ENCODE measurements around the gene PYCARD. TPM values are rescaled to one million over a fixed set of nuclear protein-coding genes. Genes with fewer than 3 reads are reported as not detected.

Gene PYCARD
- total and polyA plus RNA-seq, 2 donors (not counting 3 experiments of a cell fraction or from before 2014, with no cell fraction given) = 19.1 to 40.1 TPM

GRCh38 chr16:31201582-31202413 lies 762 bp downstream of the PYCARD start:
- no peaks in the 10 kb centered on the region for H3K79me2 ChIP-seq (ENCODE audit: control insufficient read depth, insufficient read depth, low read length)
- TSS peak; percentile 12 for BruUV-seq (replicated peaks)
- no peak overlapping the region for H3K27ac ChIP-seq (ENCODE audit: insufficient read depth, low read depth, low read length)
- FAIRE-seq (no peak), DNase-seq (ENCODE audit: low read depth, low spot score) (no peak)
- POLR2A ChIA-PET = interaction anchor here (0.8 to 1.5 kb wide), 4 partner anchors 10 to 60 kb away, joined by 3 to 5 read pairs (median 4); partner anchors contain the start of genes FUS and PYDC1
- H2AFZ ChIP-seq (ENCODE audit: low read depth, low read length) = peak overlapping the region; percentile 84
- TF ChIP-seq POLR2AphosphoS5 (IDR thresholded peaks at IDR 0.05; ENCODE audit: insufficient read depth, low read depth, low read length) = peak; percentile 23
- peak; percentile 57 for TF ChIP-seq POLR2A (IDR thresholded peaks at IDR 0.05; ENCODE audit: low read depth, low read length)
- no peak for TF ChIP-seq FOS (IDR thresholded peaks at IDR 0.05; ENCODE audit: borderline replicate concordance, insufficient read depth, low read length)
- intact Hi-C loops (cut with micrococcal nuclease) (loop anchor here (2.0 to 5.0 kb wide), 4 partner anchors 181 to 667 kb away; partner anchors contain the start of genes ARMC5 and ZNF843), dilution Hi-C loops (cut with MboI; ENCODE audit: extremely low pct_ligation_motif_present, low sequenced_read_pairs) (no loop called here)
- H3K4me2 ChIP-seq (ENCODE audit: insufficient read depth, low read length) = peak overlapping the region; percentile 56
- CTCF ChIA-PET = interaction anchor here (0.9 to 2.7 kb wide), 5 partner anchors 9 to 241 kb away, joined by 3 to 20 read pairs (median 6); partner anchors contain the start of genes TRIM72 and ZNF843
- no peaks in the 10 kb centered on the region for H3K27me3 ChIP-seq (ENCODE audit: control insufficient read depth in 2 of 2, insufficient read depth in 2 of 2, low read length in 2 of 2)
- peak overlapping the region; percentile 26 to 62 (median 36) for H3K4me3 ChIP-seq (replicated peaks in 1 of 3; ENCODE audit: insufficient read depth in 1 of 3, low read depth in 1 of 3, low read length in 3 of 3)
- peak overlapping the region; percentile 19 for H3K9ac ChIP-seq (replicated peaks; ENCODE audit: extremely low read depth, insufficient read depth, low read length)
- peaks cover 4% of the 10 kb centered on the region for H3K4me1 ChIP-seq (ENCODE audit: control insufficient read depth, extremely low read depth, insufficient read depth, low read length)
- H3K9me3 ChIP-seq (replicated peaks; ENCODE audit: control insufficient read depth, insufficient read depth, low read length) = no peaks in the 10 kb centered on the region
- no peaks in the 10 kb centered on the region for H3K9me1 ChIP-seq (replicated peaks; ENCODE audit: control insufficient read depth, extremely low read depth, insufficient read depth, low read length)
- no peaks in the 10 kb centered on the region for H4K20me1 ChIP-seq (replicated peaks; ENCODE audit: control insufficient read depth, extremely low read depth, insufficient read depth, low read length)
- no peaks in the 10 kb centered on the region for H3K36me3 ChIP-seq (ENCODE audit: control insufficient read depth in 2 of 2, extremely low read depth in 1 of 2, insufficient read depth in 2 of 2, low read length in 2 of 2)

- DNase-seq (ENCODE audit: low read depth, low spot score) (no peak), FAIRE-seq (peak; percentile 37)
- Histone ChIP-seq H3K79me2 (ENCODE audit: control insufficient read depth, insufficient read depth, low read length) (no peaks in the 10 kb centered on the region), H3K4me2 (ENCODE audit: insufficient read depth, low read length) (peak overlapping the region; percentile 56), H3K9me3 (replicated peaks; ENCODE audit: control insufficient read depth, insufficient read depth, low read length) (no peaks in the 10 kb centered on the region), H2AFZ (ENCODE audit: low read depth, low read length) (no peak overlapping the region), H3K27me3 (ENCODE audit: control insufficient read depth in 2 of 2, insufficient read depth in 2 of 2, low read length in 2 of 2) (no peaks in the 10 kb centered on the region), H3K4me1 (ENCODE audit: control insufficient read depth, extremely low read depth, insufficient read depth, low read length) (peaks cover 4% of the 10 kb centered on the region), H4K20me1 (replicated peaks; ENCODE audit: control insufficient read depth, extremely low read depth, insufficient read depth, low read length) (no peaks in the 10 kb centered on the region), H3K9me1 (replicated peaks; ENCODE audit: control insufficient read depth, extremely low read depth, insufficient read depth, low read length) (no peaks in the 10 kb centered on the region), H3K27ac (ENCODE audit: insufficient read depth, low read depth, low read length) (no peak overlapping the region), H3K36me3 (ENCODE audit: control insufficient read depth in 2 of 2, extremely low read depth in 1 of 2, insufficient read depth in 2 of 2, low read length in 2 of 2) (peaks cover 2 to 5% of the 10 kb centered on the region in 2 experiments), H3K9ac (replicated peaks; ENCODE audit: extremely low read depth, insufficient read depth, low read length) (no peak overlapping the region), H3K4me3 (replicated peaks in 1 of 3; ENCODE audit: insufficient read depth in 1 of 3, low read depth in 1 of 3, low read length in 3 of 3) (no peak overlapping the region)
- TF ChIP-seq EZH2 (IDR thresholded peaks at IDR 0.05; ENCODE audit: borderline replicate concordance, low read depth, low read length, severe bottlenecking) = no peak
- no peak for TF ChIP-seq MAX (IDR thresholded peaks at IDR 0.05; ENCODE audit: insufficient read depth, insufficient read length)
- no peak for TF ChIP-seq CTCF (IDR thresholded peaks at IDR 0.05; ENCODE audit: extremely low read depth in 1 of 2, insufficient read depth in 1 of 2, low read depth in 1 of 2, low read length in 2 of 2)
- TF ChIP-seq FOS (IDR thresholded peaks at IDR 0.05; ENCODE audit: borderline replicate concordance, insufficient read depth, low read length) = no peak
- no peak for TF ChIP-seq JUN (IDR thresholded peaks at IDR 0.05; ENCODE audit: borderline replicate concordance, insufficient read depth, insufficient read length, low read depth)
- no peak for TF ChIP-seq POLR2AphosphoS5 (IDR thresholded peaks at IDR 0.05; ENCODE audit: insufficient read depth, low read depth, low read length)
- no peak for TF ChIP-seq GATA2 (IDR thresholded peaks at IDR 0.05; ENCODE audit: insufficient read depth, insufficient read length, low read depth, low read length)
- no peak for TF ChIP-seq POLR2A (IDR thresholded peaks at IDR 0.05; ENCODE audit: low read depth, low read length)
- TF ChIP-seq MYC (IDR thresholded peaks at IDR 0.05; ENCODE audit: low read depth, low read length) = no peak
- BruUV-seq (replicated peaks) = no TSS peak
- POLR2A ChIA-PET = interaction anchor here (0.6 to 1.5 kb wide), 3 partner anchors 9 to 673 kb away, joined by 3 to 5 read pairs (median 3); partner anchors contain the start of genes PYDC1 and ZNF267
- intact Hi-C loops (cut with micrococcal nuclease) (loop anchor here (2.0 to 5.0 kb wide), 2 partner anchors 242 to 256 kb away; partner anchors contain the start of genes ARMC5 and ZNF843), dilution Hi-C loops (cut with MboI; ENCODE audit: extremely low pct_ligation_motif_present, low sequenced_read_pairs) (no loop called here)
- CTCF ChIA-PET = interaction anchor here (0.9 to 2.7 kb wide), 5 partner anchors 9 to 242 kb away, joined by 3 to 20 read pairs (median 6); partner anchors contain the start of genes TRIM72 and ZNF843
Measured at GRCh38 chr16:31200821-31201568, 1.6 kb downstream of the PYCARD start.
